Duodenal mucosa (tissue), 2 donors: Measurements from ENCODE around the gene NNAT.

Experiments
- H3K27ac ChIP-seq: one replicate; pipeline ENCODE4 v1.7.0; 2013; ENCODE audit warnings: low read depth, low read length
- H3K27me3 ChIP-seq, 2 donors: one replicate each; pipeline ENCODE4 v1.7.0; 2013; ENCODE audit warnings: low read length in 2 of 2, control low read depth in 1 of 2; ENCODE audit not compliant: insufficient read depth in 2 of 2, control insufficient read depth in 1 of 2
- H3K36me3 ChIP-seq, 2 donors: one replicate each; pipeline ENCODE4 v1.7.0; 2013; ENCODE audit warnings: low read length in 2 of 2, control low read depth in 1 of 2; ENCODE audit not compliant: insufficient read depth in 2 of 2, control insufficient read depth in 1 of 2
- H3K4me1 ChIP-seq, 2 donors: one replicate each; pipeline ENCODE4 v1.7.0; 2013; ENCODE audit warnings: low read length in 2 of 2, control low read depth in 1 of 2; ENCODE audit not compliant: insufficient read depth in 2 of 2, control insufficient read depth in 1 of 2
- H3K4me3 ChIP-seq, 2 donors: one replicate each; pipeline ENCODE4 v1.7.0; 2013; ENCODE audit warnings: low read length in 2 of 2, low read depth in 1 of 2
- H3K9ac ChIP-seq, 2 donors: one replicate each; pipeline ENCODE4 v1.7.0; 2013; ENCODE audit warnings: low read length in 2 of 2, low read depth in 1 of 2
- H3K9me3 ChIP-seq, 2 donors: one replicate each; pipeline ENCODE4 v1.7.0; 2013; ENCODE audit warnings: low read length in 2 of 2, control low read depth in 1 of 2; ENCODE audit not compliant: control insufficient read depth in 1 of 2

The NNAT gene

DNA sequence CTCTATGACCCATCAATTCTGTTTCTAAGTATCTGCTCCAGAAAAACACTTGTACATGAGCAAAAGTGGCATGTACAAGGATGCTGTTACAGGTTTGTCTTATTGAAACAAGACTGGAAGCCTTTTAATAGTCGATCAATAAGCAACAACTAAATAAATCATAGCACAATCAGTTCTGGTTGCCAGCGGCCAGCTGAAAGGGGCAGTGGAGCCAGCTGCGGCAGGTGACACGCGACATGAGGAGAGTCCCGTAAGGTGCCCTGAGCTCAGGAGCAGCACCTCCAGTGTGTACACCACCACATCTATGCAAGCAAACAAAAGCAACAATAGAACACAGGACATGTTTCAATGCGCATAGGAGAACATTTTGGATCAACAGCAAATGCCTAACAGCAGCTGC, 20.7 kb upstream of the NNAT start:
- no peak overlapping the region for H3K27ac ChIP-seq
- no peaks in the 10 kb centered on the region for H3K27me3 ChIP-seq
- H3K9me3 ChIP-seq = no peaks in the 10 kb centered on the region
- H3K4me3 ChIP-seq = no peak overlapping the region
- H3K4me1 ChIP-seq = peaks cover 0 to 3% of the 10 kb centered on the region in 2 donors
- H3K9ac ChIP-seq = no peak overlapping the region
- peaks cover 0 to 7% of the 10 kb centered on the region in 2 donors for H3K36me3 ChIP-seq

DNA sequence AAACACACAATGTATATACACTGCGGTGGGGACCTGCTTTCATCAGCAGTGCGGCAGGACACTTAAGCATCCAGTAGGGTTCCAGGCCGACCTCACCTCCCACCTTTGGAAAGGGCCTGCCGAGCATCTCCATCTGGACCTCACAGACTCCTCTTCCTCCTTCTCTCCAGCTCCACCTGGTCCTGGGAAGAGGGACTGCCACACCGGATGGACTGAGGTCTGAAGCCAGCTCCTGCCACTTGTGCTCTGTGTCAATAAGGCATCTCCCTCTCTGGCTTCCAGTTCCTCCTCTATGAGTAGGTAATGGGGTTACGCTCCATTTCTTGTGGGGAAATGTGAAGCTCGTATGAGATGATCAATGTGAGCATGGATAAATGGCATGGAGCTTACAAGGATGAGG, 19.1 kb upstream of the NNAT start:
- Histone ChIP-seq H3K27ac (no peak overlapping the region), H3K4me3 (no peak overlapping the region), H3K9ac (no peak overlapping the region), H3K27me3 (no peaks in the 10 kb centered on the region), H3K4me1 (peaks cover 11 to 12% of the 10 kb centered on the region in 2 donors), H3K36me3 (peaks cover 0 to 7% of the 10 kb centered on the region in 2 donors), H3K9me3 (no peaks in the 10 kb centered on the region)

DNA sequence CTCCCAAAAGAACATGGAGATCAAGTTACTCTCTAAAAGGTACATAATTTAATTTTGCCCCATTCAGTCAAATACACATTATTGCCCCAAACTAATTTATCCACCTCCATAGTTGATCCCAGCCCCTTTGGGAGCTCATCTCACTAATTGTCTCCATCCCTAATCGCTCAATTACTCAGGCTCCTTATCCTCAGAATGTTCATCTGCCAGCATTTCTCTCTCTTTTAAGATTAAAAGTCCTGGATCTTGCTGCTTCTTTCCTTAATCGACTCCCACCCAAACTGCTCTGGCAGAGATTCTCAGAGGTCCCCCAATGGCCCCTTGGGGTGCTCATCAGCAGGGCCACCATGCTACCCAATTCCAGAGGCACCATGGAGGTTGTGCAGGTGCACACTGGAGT, 18.4 kb upstream of the NNAT start:
- peaks cover 13 to 14% of the 10 kb centered on the region in 2 donors for H3K4me1 ChIP-seq
- peaks cover 0 to 7% of the 10 kb centered on the region in 2 donors for H3K36me3 ChIP-seq

DNA sequence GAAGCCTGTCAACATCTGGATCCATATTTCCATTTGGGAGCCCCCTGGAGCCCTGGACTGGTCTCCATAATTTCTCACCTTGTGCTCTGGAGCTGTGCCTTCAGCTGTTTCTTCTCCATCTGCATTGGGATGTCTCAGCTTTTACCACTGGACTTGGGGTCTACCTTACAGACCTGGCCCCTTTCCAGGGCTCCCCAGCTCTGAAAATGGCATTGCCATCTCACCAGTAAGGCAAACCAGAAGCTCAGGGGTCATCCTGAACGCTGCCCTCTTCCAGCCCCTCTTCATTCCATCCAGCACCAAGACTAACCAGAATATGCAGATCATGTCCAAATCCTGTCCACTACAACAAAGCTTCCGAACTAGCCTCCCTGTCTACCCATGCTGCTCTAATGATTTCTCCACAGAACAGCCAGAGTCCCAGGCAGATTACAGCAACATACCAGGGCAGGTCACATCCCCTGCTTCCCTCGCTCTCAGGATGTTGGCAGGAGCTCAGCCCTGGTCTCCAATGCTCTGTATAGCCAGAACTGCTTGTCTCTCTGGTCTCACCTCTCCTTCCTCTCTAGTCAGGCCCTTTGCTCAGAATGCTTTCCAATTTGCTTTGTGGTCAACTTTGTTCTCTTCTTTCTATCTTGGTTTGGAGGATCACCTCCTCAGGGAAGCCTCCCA, 17.7 kb upstream of the NNAT start:
- Histone ChIP-seq H3K4me3 (no peak overlapping the region), H3K27ac (no peak overlapping the region), H3K9ac (no peak overlapping the region), H3K27me3 (no peaks in the 10 kb centered on the region), H3K36me3 (peaks cover 1 to 7% of the 10 kb centered on the region in 2 donors), H3K9me3 (no peaks in the 10 kb centered on the region), H3K4me1 (peaks cover 13 to 14% of the 10 kb centered on the region in 2 donors)

More for the DNA sequence above, 18.4 kb upstream of the NNAT start:
- no peak overlapping the region for H3K27ac ChIP-seq
- no peak overlapping the region for H3K4me3 ChIP-seq
- no peaks in the 10 kb centered on the region for H3K9me3 ChIP-seq
- no peak overlapping the region for H3K9ac ChIP-seq
- H3K27me3 ChIP-seq = no peaks in the 10 kb centered on the region

DNA sequence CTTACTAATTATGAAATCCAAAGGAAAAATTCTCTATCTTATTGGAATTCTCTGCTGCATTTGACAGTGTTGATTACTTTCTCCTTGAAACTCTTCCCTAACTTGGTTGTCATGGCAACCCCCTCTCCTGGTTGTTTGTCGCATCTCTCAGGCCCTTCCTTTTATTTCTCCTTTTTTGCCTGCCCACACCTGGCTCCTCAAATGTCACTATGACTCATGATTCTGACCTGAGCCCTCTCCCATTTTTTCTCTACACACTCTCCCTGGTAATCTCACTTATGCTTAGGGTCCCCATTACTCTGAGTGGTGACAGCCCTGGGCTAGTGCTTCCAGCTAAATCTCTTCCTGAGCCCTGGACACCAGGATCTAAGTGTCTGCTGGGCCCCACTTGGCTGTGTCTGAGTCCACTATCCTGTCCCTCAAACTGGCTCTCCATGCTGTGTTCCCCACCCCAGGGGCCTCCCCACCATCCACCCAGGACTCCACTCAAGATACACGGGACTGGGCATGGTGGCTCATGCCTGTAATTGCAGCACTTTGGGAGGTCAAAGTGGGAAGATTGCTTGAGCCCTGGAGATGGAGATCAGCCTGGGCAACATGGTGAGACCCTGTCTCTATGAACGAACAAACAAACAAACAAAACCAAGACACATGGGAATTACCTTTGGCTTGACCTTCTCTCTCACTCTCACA, 16.5 kb upstream of the NNAT start:
- Histone ChIP-seq H3K4me1 (peaks cover 13 to 14% of the 10 kb centered on the region in 2 donors), H3K27ac (no peak overlapping the region), H3K9ac (no peak overlapping the region), H3K36me3 (peaks cover 9 to 11% of the 10 kb centered on the region in 2 donors), H3K27me3 (no peaks in the 10 kb centered on the region), H3K9me3 (no peaks in the 10 kb centered on the region), H3K4me3 (no peak overlapping the region)

DNA sequence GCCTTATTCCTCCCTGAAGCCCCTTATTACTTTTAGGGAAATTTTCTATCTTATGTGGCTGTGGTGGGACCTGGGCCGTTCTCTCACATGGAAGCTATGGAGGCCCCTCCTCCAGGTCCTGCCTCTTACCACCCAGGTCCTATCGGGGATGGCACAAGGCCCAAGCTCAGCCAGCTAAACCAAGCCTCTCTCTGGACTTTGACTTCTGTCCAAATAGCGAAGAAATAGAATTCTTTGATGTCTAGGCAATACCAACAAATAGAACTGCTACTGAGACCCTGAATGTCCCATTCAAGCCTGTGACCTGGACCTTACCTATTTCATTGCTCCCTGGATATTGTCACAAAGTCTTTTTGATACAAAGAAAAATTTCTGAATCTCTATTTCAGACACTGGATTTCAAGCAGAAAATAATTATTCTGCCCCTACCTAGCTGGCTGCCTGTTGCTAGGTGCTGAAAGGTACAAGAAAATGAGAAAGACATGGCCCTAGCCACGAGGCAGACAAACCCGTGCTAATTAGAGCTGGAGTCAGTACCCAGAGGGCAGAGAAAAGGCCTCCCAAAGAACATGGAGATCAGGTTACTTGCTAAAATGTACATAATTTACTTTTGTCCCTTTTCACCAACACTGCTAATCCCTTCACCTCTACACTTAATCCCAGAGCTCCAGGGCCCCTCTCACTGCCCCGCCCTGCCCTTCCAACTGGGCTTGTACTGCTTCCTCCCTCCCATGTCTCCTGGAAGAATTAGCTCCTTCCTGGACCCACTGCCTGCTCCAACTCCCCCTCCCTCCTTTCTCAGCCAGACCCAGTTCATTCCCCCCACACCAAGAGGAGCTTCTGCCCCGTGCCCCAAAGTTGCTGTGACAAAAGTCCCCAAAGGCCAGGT, 15.5 kb upstream of the NNAT start:
- H3K9me3 ChIP-seq = no peaks in the 10 kb centered on the region
- no peaks in the 10 kb centered on the region for H3K27me3 ChIP-seq
- peaks cover 11 to 14% of the 10 kb centered on the region in 2 donors for H3K36me3 ChIP-seq
- H3K27ac ChIP-seq = no peak overlapping the region
- H3K9ac ChIP-seq = no peak overlapping the region
- peaks cover 13 to 14% of the 10 kb centered on the region in 2 donors for H3K4me1 ChIP-seq
- H3K4me3 ChIP-seq = no peak overlapping the region

DNA sequence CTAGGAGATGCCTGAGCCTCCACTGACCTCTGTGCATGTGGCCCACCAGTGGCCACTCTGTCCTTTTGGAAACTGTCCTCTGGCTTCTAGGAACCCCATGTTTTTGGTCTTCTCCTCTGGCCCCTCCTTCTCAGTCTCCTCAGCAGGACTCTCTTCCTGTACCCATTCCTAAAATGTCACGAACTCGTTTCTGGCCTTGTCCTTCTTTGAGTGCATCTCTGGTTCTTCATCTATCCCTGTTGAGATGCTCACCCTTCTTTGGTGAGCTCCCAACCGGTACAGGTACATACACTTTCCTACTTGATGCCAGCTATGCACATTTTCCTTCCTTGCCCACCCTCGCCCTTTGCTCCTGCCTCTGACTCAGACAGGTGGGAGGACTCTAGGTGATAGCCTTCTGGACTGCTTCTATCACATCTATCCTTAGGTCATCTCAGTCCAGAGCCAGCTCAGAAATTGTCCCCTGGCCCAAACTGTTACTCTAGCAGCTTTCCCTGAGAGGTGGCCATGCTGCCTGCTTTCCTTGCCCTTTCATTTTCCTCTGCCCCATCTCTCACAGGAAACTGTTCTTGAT, 14.8 kb upstream of the NNAT start:
- no peak overlapping the region for H3K4me3 ChIP-seq
- no peak overlapping the region for H3K27ac ChIP-seq
- H3K9me3 ChIP-seq = no peaks in the 10 kb centered on the region
- peaks cover 11 to 21% of the 10 kb centered on the region in 2 donors for H3K36me3 ChIP-seq
- no peak overlapping the region for H3K9ac ChIP-seq
- H3K4me1 ChIP-seq = peaks cover 13 to 14% of the 10 kb centered on the region in 2 donors
- H3K27me3 ChIP-seq = no peaks in the 10 kb centered on the region

DNA sequence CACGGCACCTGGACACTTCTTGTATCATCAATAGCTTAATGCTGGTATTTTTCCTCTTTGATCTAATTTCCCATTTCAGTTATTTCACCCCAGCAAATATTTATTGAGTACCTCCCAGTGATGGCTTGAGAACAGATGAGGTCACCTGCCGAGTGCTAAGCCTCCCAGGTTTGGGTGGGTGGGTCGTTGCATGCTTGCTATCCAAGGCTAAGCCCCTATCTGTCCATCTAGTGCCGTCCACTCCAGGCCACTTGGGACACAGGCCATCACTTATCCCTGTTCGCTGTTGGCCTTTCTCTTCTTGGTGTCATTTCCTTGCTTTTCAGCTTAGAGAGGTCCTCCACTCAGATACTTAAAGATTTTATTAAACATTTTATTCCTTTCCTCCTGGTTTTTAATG, 10.8 kb upstream of the NNAT start:
- H3K4me1 ChIP-seq = peaks cover 13 to 14% of the 10 kb centered on the region in 2 donors
- no peaks in the 10 kb centered on the region for H3K27me3 ChIP-seq
- H3K4me3 ChIP-seq = no peak overlapping the region
- H3K9me3 ChIP-seq = no peaks in the 10 kb centered on the region
- no peak overlapping the region for H3K9ac ChIP-seq
- no peak overlapping the region for H3K27ac ChIP-seq
- H3K36me3 ChIP-seq = peaks cover 28 to 51% of the 10 kb centered on the region in 2 donors

DNA sequence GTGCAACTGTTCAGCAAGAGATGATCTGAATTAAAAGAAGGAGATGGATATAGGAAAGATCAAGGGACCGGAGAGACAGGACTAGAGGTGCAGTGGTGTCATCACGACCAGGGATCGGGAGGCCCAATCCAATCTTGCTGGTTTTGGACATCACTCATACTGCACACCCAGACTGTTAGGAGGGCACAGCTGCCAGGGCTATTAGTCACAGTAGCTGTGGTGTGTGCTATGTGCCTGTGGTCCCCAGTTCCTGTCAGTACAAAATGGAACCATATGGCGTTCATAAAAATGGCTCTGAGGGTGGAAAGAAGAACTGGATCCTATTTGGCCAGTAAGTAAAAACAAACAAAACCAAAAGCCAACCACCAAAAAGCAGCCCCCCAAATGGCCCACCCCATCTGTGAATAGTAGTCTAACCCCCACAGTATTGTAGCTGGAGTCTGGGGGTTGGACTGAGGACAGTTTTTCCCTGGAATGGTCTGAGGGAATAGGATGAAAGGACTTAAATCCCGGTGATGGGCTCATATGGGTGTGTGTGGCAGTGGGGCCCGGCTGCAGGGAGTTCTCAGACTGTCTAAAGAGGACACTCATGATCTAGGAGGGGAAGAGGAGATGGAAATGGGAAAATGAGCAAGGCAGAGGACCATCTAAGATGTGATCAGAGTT, 9.3 kb upstream of the NNAT start:
- H3K27me3 ChIP-seq = no peaks in the 10 kb centered on the region
- H3K9me3 ChIP-seq = no peaks in the 10 kb centered on the region
- H3K36me3 ChIP-seq = peaks cover 28 to 61% of the 10 kb centered on the region in 2 donors
- no peak overlapping the region for H3K9ac ChIP-seq
- H3K27ac ChIP-seq = no peak overlapping the region
- no peak overlapping the region for H3K4me3 ChIP-seq
- peaks cover 3 to 9% of the 10 kb centered on the region in 2 donors for H3K4me1 ChIP-seq
